Muscle of leg (tissue), 11 donors: Measurements from ENCODE around the gene FRMPD2. TPM values are rescaled to one million over a fixed set of nuclear protein-coding genes. Genes with fewer than 3 reads are reported as not detected.
A peak's percentile ranks its signal among the peaks of the same experiment; 100 is the strongest.
"Not testable (repeated sequence)": the region's sequence is repeated elsewhere in the genome, so short reads cannot be mapped to it uniquely, and the experiment has no call there.

Experiments used
- DNase-seq: peaks from one replicate; pipeline ENCODE4 v3.0.0; 2013
- H3K27ac ChIP-seq: one replicate; pipeline ENCODE4 v1.5.1; 2013; ENCODE audit warnings: mild to moderate bottlenecking, low read length, control low read depth
- H3K27me3 ChIP-seq: one replicate; pipeline ENCODE4 v1.6.1; 2013; ENCODE audit warnings: low read length; ENCODE audit not compliant: control insufficient read depth, insufficient read depth
- H3K36me3 ChIP-seq: one replicate; pipeline ENCODE4 v1.6.1; 2013; ENCODE audit warnings: low read length; ENCODE audit not compliant: control insufficient read depth, insufficient read depth
- H3K4me1 ChIP-seq: one replicate; pipeline ENCODE4 v1.6.1; 2013; ENCODE audit warnings: low read length; ENCODE audit not compliant: control insufficient read depth, insufficient read depth
- H3K4me3 ChIP-seq: one replicate; pipeline ENCODE4 v1.5.1; 2013; ENCODE audit warnings: low read length, control low read depth
- H3K9me3 ChIP-seq: replicated peaks from 2 replicates; pipeline ENCODE4 v1.6.1; 2013; ENCODE audit warnings: low read depth, low read length; ENCODE audit not compliant: control insufficient read depth
- WGBS: methylation state at CpG from one replicate; pipeline ENCODE4 v1.1.5; 2013; ENCODE audit warnings: missing lambda C conversion rate; ENCODE audit not compliant: insufficient coverage; 5-methylcytosine and 5-hydroxymethylcytosine counted together
- polyA plus RNA-seq, 8 donors: library from polyadenylated mRNA; unstranded; fragments of 120-200 nt; gene quantifications; one replicate each; pipeline versions ENCODE4 v1.2.1 to v1.2.3, GENCODE V29; 2013; ENCODE audit warnings: inconsistent platforms in 1 of 8, low replicate concordance in 1 of 8; ENCODE audit not compliant: insufficient read length in 8 of 8, insufficient read depth in 1 of 8
- total RNA-seq: library from RNA; stranded (reverse); fragments of 120-200 nt; gene quantifications from one replicate; pipeline ENCODE4 v1.2.4, GENCODE V29; 2013

The FRMPD2 gene
- total and polyA plus RNA-seq, 9 donors = 0.11 to 0.88 (median 0.17) TPM; not detected in 1

DNA sequence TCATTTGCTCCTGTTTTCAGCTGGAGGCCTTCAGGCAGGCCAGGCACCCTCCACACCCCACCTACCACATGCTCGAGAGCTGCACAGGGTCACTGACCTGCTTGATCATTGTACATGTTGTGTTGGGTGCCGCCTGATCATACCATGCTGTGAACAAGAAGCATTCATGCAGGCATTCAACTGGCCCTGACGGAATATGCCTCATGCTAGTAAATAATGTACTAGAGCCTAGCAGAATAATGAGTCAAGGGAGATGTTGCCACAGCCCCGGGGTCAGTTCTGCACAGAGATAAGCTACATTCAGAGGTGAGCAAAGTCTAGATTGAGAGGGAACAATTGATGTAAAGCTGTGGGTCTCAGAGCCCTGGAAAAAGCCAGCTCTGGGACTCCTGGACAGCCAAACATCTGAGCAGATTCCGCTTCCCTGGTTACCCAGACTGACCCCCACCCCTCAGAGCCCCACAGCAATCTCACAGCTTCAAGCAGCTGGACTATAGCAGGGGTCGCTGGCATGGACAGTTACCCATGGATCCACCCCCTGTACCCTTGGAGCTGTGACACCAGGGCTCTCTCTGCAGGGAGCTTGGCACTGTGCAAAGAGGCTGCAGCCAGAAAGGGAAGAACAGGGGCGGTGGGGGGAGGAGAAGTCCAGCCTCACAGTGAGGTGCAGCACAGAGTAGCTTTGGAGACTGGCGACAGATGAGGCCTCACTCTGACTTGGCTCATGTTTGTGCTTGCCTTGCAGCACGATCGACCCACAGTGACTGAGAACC lies 86.6 kb downstream of the FRMPD2 start:
- Histone ChIP-seq H3K27me3 (peaks cover 2% of the 10 kb centered on the region), H3K4me1 (peaks cover 3% of the 10 kb centered on the region), H3K36me3 (no peaks in the 10 kb centered on the region), H3K27ac (no peak overlapping the region), H3K4me3 (no peak overlapping the region), H3K9me3 (no peaks in the 10 kb centered on the region)
- peak; percentile 17 for DNase-seq
- WGBS = 73% methylated on average over 9 of the region's 10 CpGs

DNA sequence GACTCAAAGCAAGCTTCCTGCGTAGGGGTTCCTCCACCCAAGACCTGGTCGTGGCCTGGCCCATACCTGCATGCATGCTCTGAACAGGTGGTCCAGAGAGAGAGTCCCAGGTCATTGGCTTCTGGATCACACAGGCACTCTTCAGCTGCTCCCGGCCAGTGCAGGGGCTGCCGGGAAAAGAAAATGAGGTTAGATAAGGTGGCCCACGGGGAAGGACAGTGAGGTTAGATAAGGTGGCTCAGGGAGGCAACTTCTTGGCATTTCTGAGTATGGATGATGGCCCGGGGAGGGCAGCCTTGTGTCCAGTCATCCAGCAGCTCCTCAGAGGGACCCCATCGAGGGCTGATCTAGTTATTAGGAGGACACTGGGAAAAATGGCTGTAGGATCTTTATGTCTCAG lies 87.4 kb downstream of the FRMPD2 start:
- Histone ChIP-seq H3K27me3 (peaks cover 2% of the 10 kb centered on the region), H3K9me3 (no peaks in the 10 kb centered on the region), H3K36me3 (no peaks in the 10 kb centered on the region), H3K4me1 (peaks cover 3% of the 10 kb centered on the region), H3K4me3 (no peak overlapping the region), H3K27ac (no peak overlapping the region)
- WGBS = 82% methylated on average over 6 of the region's 7 CpGs
- no peak for DNase-seq

DNA sequence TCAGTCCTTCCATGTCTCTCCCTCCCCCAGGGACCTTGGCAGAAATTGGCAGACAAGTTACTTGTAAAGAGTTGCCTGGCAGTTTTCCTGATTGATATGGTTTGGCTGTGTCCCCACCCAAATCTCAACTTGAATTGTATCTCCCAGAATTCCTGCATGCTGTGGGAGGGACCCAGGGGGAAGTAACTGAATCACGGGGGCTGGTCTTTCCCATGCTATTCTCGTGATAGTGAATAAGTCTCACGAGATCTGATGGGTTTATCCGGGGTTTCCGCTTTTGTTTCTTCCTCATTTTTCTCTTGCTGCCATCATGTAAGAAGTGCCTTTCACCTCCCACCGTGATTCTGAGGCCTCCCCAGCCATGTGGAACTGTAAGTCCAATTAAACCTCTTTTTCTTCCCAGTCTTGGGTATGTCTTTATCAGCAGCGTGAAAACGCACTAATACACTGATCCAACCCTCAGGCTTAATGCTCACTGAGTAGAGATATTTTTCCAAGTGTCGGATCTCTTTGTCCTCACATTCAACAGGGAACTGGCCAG lies 88.2 kb downstream of the FRMPD2 start:
- 83% methylated on average over 4 of the region's 9 CpGs for WGBS
- not testable (repeated sequence) for H3K27me3 ChIP-seq, H3K9me3 ChIP-seq

DNA sequence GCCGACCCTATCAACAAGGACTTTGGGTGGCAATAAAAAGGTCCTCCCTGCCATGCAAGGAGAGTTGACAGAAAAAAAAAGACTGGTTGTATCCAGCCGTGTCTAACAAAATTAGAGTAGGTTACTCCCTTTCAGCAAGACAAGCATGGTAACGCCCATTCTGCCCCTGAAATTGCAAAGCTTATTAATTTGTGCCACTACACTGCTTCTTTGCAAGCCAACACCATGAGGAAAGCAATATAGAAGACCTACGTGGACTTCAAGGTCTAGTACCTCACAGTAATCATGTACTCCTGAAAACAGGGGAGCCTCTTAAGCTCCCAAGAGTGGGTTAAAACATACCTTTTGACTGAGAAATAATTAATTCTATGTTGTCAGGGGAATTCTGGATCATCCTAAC lies 90.3 kb downstream of the FRMPD2 start:
- no peaks in the 10 kb centered on the region for H3K36me3 ChIP-seq
- 80% methylated on average over 2 of the region's 4 CpGs for WGBS
- no peaks in the 10 kb centered on the region for H3K9me3 ChIP-seq
- H3K27ac ChIP-seq = no peak overlapping the region
- no peak overlapping the region for H3K4me3 ChIP-seq
- H3K27me3 ChIP-seq = no peaks in the 10 kb centered on the region
- H3K4me1 ChIP-seq = peaks cover 3% of the 10 kb centered on the region
- peak; percentile 7 for DNase-seq

More for the DNA sequence above, 88.2 kb downstream of the FRMPD2 start:
- H3K36me3 ChIP-seq, H3K27ac ChIP-seq, H3K4me3 ChIP-seq, H3K4me1 ChIP-seq, DNase-seq: not testable (repeated sequence)

DNA sequence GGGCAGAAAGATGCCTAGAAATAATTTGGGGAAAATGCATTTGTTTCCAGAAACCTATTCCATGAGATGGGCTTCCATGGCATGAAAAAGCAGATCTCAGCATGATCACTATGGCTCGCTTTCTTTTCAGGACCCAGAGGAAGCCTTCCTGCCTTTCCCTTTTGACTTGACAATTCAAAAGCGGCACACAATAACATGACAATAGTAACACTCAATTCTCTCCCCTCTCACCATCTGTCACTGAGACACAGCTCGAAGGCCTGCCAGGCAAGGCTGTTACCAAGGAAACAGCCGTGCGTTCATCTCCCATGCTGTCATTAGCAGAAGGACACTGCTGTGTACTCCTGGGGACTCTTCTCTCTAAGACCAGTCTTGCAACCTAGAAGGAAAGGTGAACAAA lies 101.8 kb downstream of the FRMPD2 start:
- H3K9me3 ChIP-seq, H3K4me1 ChIP-seq, H3K27me3 ChIP-seq, DNase-seq, H3K36me3 ChIP-seq, H3K4me3 ChIP-seq, H3K27ac ChIP-seq: not testable (repeated sequence)
- 80% methylated on average over 1 of the region's 5 CpGs for WGBS

DNA sequence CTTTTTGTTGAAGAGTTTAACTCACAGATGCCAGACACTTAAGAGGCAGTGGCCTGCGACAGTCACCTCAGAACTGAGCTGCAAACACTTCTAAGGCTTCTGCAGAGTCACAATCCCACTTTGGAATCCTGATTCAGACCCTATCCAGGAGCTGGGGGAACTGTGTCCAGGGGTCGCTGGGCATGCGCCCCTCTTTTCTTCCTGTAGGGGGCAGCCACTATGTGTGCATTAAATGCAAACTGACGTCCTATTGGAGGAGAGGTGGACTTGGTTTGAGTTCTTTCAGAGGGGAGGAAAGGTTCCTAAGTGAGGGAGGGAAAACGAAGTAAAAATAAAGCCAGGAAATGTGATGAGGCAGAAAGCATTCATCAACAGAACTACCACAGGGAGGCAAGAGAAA lies 113.8 kb downstream of the FRMPD2 start:
- not testable (repeated sequence) for H3K27ac ChIP-seq, H3K4me3 ChIP-seq, H3K9me3 ChIP-seq, DNase-seq, H3K4me1 ChIP-seq, H3K36me3 ChIP-seq, H3K27me3 ChIP-seq
- WGBS = no CpG with 5 or more reads among the region's 5 CpGs

DNA sequence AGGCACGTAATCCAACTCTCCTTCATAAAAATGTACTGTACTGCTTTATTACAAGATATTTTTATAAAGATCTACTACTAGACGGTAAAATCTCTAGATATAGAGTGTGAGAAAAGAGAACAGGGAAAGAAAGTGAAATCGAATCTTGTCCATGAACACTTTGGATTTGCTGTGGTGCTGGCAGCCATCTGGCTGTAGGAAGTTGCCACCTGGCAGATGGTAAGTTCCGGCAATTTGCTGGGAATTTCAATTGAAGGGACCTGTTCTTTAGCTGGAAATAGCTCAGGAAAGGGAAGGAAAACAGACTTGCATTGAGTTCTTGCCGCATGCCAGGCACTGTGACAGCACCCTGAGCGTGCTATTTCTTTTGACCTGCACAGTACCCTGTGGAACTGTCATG lies 114.3 kb downstream of the FRMPD2 start:
- not testable (repeated sequence) for H3K4me3 ChIP-seq, H3K36me3 ChIP-seq, H3K27ac ChIP-seq, H3K9me3 ChIP-seq, DNase-seq, H3K27me3 ChIP-seq, H3K4me1 ChIP-seq
- WGBS = 77% methylated on average over 2 of the region's 6 CpGs

DNA sequence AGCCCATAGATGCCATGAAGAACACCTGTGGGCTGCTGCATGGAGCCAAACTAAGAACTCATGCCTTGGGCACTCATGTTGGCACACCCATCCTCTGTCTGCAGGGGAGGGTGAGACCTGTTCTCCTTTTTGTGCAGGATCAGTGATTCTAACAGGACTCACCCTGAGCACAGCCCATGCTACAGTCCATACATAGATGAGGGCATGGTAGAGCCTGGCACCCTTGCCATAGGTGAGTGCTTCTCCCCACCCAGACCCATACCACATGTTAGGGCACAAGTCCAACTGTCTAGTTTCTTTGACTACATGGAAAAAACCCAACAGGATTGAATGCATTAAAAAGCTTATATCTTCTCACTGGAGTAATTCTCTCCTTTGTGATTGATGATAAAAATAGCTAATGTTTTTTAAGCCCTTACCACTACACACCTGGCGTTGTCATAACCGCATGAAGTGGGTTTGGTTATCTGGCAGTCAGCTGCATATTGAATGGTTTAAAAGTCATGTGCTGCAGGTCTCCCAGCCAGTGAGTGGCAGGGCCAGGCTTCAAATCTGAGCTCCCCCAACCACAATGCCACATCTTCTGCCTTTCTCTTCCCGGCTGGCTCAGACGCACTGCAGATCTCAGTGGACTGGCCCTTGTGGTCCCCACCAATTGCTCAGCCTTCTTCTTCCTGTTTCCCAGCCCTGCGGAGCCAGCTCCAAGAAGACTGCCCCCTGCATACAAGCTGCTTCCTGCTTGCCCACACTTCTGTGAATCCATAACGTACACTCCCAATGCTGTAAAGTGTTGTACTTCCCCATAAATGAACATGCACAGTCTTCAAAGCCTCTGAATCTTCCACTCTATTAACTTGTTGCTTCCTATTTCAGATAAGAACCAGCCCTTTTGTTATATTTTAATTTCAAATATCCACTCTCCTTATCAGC lies 120.0 kb downstream of the FRMPD2 start:
- not testable (repeated sequence) for H3K9me3 ChIP-seq, H3K4me3 ChIP-seq, H3K27ac ChIP-seq, H3K27me3 ChIP-seq, H3K4me1 ChIP-seq, H3K36me3 ChIP-seq
- peak; percentile 14 for DNase-seq
- WGBS = no CpG with 5 or more reads among the region's 6 CpGs

DNA sequence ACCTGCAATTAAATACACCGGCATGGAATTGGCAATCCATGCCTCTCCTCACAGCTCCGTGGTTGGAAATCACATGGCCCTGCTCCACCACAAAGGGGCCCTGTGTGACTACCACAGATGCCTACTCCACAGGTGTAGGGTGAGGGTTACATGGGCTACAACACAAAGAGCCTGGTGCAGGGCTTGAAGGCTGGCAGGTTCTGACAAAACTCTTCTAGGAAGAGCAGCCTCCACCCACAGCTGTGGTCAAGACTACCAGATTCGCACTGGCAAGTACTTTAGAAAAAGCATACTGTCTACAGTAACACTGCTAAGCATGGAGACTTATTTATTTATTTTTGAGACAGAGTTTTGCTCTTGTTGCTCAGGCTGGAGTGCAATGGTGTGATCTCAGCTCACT lies 126.9 kb downstream of the FRMPD2 start:
- not testable (repeated sequence) for H3K4me1 ChIP-seq, H3K27me3 ChIP-seq, H3K36me3 ChIP-seq, H3K27ac ChIP-seq, H3K4me3 ChIP-seq, H3K9me3 ChIP-seq, DNase-seq
- no CpG with 5 or more reads among the region's 3 CpGs for WGBS
